ENCODE data around the gene SAPCD2.

Gene SAPCD2

GRCh38 chr9:137016436-137016835, 53.9 kb downstream of the SAPCD2 start:
- no peak for DNase-seq

GRCh38 chr9:137015976-137016375, 54.4 kb downstream of the SAPCD2 start:
- no peak for DNase-seq

- no peak for DNase-seq
Observed at GRCh38 chr9:137015540-137015930, 54.8 kb downstream of the SAPCD2 start.

DNA sequence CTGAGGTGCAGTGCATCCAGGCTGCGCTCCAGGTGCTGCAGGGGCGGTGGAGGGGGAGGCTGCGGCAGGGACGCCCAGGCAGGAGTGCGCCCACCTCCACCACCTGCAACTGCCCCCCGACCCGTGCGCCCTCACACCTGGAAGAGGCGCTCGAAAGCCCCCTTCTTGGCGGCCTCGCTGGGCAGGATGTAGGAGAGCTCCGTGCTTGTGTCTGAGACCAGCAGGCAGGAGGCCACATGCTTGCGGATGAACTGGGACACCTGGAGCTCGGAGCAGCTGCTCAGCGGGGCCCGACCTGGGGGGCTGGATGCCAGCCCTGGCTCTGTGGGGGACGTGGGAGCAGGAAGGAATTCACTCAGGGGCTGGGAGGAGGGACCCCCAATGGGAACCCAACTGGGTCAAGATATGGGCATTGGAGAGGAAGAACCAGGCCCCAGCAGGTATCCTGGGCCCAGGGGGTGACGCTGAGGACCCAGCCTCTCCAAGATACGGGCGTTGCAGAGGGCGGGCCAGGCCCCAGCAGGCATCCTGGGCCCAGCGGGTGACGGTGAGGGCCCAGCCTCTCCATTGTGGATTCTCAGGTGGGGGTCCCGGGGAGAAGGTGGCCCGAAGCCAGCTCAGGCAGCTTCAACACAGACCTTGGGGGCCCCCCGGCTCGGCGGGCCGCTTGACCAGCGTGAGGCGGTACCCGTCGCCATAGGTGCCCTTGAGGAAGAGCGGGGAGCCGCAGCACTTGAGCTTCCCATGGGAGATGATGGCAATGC, 55.4 kb downstream of the SAPCD2 start:
- no peak for DNase-seq

GRCh38 chr9:137014166-137014565, 56.2 kb downstream of the SAPCD2 start:
- no peak for DNase-seq

DNA sequence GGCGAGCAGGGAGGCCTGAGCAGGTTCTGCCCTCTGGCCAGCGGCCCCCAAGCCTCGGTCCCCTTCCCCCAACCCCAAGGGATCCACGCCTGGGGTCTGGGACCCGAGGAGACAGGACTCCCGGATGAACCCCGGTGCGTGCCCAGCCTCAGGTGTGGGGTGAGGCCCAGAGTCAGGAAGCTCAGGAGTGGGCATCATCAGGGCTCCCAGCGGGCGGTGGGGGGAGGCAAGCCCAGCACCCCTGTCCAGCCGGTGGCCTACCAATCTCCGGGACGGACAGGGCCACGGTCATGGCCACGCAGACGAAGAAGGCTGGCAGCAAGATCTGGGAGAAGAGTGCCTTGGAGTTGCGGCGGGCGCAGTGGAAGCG, 56.8 kb downstream of the SAPCD2 start:
- DNase-seq, result no peak

DNA sequence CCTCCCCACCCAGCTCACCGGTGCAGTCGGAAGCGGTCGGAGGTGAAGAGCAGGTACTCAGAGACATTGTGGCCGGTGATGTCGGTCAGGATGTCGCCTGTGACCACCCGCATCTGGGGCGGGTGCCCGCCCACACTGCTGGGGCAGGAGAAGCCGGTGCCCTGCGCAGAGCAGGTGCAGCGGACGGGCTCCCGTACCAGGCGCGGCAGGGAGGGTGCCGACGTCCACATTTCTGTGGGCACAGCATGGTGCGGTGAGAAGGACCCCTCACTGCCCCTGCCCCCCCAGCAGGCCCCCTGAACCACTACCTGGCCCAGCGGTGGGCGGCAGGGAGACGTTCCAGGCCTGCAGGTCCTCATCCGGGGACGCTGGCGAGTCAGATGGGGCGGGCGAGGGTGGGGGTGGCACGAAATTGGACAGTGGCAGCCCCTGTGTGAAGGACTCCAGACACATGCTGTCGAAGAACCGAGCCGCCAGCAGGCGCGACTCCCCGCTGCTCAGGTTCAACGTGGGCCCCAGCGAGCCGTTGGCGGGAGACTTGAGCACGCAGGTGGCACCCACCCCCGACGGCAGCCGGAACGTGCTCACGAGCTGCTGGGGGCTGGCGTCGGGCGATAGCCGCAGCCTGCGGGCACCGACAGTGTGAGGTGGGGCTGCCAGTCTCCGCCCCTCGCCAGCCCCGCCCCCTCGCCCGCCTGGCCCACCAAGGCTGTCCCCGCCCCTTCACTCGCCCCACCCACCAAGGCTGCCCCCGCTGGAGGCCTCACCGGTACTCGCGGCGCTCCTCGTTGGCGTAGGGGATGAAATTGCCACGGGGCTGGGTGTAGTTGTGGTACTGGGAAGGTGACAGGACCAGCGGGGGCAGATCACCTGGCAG, 57.4 kb downstream of the SAPCD2 start:
- DNase-seq, result no peak
